PC-9 (cell line): ENCODE results near the gene UBXN11. TPM values are rescaled to one million over a fixed set of nuclear protein-coding genes. Genes with fewer than 3 reads are reported as not detected.

Source experiments
- BruUV-seq: library from RNA; stranded (reverse); fragments of 400-500 nt; replicated peaks from 2 replicates; lab custom pipeline; 2021; lab: Mats Ljungman, UMichigan
- CTCF ChIA-PET: fragments of 300-600 bp; sonication (Branson Sonifier 250); formaldehyde crosslinking; loops from one replicate; lab custom pipeline; 2022; ENCODE audit warnings: antibody characterized with exemption; lab: Charles Lee
- POLR2A ChIA-PET: fragments of 300-600 bp; sonication (Branson Sonifier 250); formaldehyde crosslinking; loops from one replicate; lab custom pipeline; 2022; ENCODE audit warnings: antibody characterized with exemption; ENCODE audit not compliant: unreplicated experiment; lab: Charles Lee
- DNase-seq, 2 experiments: peaks; one replicate each; pipeline versions ENCODE4 v3.0.0 to v3.0.0-alpha.2; 2015 to 2022; ENCODE audit warnings: mixed read lengths in 1 of 2
- H2AFZ ChIP-seq: fragments of 200-600 bp; sonication (generic); 2 replicates; pipeline ENCODE4 v1.8.1; 2017; ENCODE audit warnings: antibody characterized with exemption
- H3F3A ChIP-seq: fragments of 200-600 bp; sonication (generic); 2 replicates; pipeline ENCODE4 v1.8.1; 2017; ENCODE audit warnings: antibody characterized with exemption, mild to moderate bottlenecking, low read depth; ENCODE audit not compliant: insufficient read depth
- H3K27ac ChIP-seq: fragments of 200-600 bp; sonication (generic); 2 replicates; pipeline ENCODE4 v1.6.1; 2016; ENCODE audit warnings: mixed run types
- H3K27me3 ChIP-seq: fragments of 200-600 bp; sonication (generic); 2 replicates; pipeline ENCODE4 v1.6.1; 2016; ENCODE audit warnings: low read depth, mixed run types; ENCODE audit not compliant: insufficient read depth
- H3K36me3 ChIP-seq: fragments of 200-600 bp; sonication (generic); 2 replicates; pipeline ENCODE4 v1.6.1; 2016; ENCODE audit warnings: low read depth, mixed run types
- H3K4me1 ChIP-seq: fragments of 200-600 bp; sonication (generic); replicated peaks from 2 replicates; pipeline ENCODE4 v1.6.1; 2016; ENCODE audit warnings: mixed run types; ENCODE audit not compliant: insufficient read depth
- H3K4me2 ChIP-seq: fragments of 200-600 bp; sonication (generic); 2 replicates; pipeline ENCODE4 v1.6.1; 2017; ENCODE audit warnings: mixed run types
- H3K4me3 ChIP-seq: fragments of 200-600 bp; sonication (generic); 2 replicates; pipeline ENCODE4 v1.6.1; 2016; ENCODE audit warnings: mixed run types
- H3K79me2 ChIP-seq: fragments of 200-600 bp; sonication (generic); 2 replicates; pipeline ENCODE4 v1.6.1; 2017; ENCODE audit warnings: low read depth, mixed run types
- H3K9me2 ChIP-seq: fragments of 200-600 bp; sonication (generic); 2 replicates; pipeline ENCODE4 v1.8.1; 2017; ENCODE audit warnings: mild to moderate bottlenecking; ENCODE audit not compliant: insufficient read depth
- H3K9me3 ChIP-seq: fragments of 200-600 bp; sonication (generic); 2 replicates; pipeline ENCODE4 v1.8.1; 2016; ENCODE audit warnings: low read depth; ENCODE audit not compliant: insufficient read depth
- H4K20me1 ChIP-seq: fragments of 200-600 bp; sonication (generic); 2 replicates; pipeline ENCODE4 v1.8.1; 2017; ENCODE audit not compliant: insufficient read depth
- CTCF ChIP-seq: fragments of 200-600 bp; sonication (generic); conservative IDR thresholded peaks from 2 replicates; pipeline ENCODE4 v1.6.1; 2017; ENCODE audit warnings: mixed run types, antibody characterized with exemption, mild to moderate bottlenecking, moderate library complexity
- EZH2 ChIP-seq: fragments of 200-600 bp; sonication (generic); IDR thresholded peaks from 2 replicates; pipeline ENCODE4 v1.8.0; 2017; ENCODE audit warnings: antibody characterized with exemption, low read depth
- intact Hi-C: fragments of 100-400 bp; cut with micrococcal nuclease; formaldehyde crosslinking; loops from one replicate; pipeline ENCODE4 v1.10.0; 2022; ENCODE audit not compliant: unreplicated experiment
- total RNA-seq: library from RNA; stranded (reverse); gene quantifications from 2 replicates; pipeline ENCODE4 v1.2.3, GENCODE V29; 2021

UBXN11 gene
- total RNA-seq, 1 experiment from 2014 or later = 57.2 TPM

GRCh38 chr1:26349188-26349876, 42.9 kb upstream of the UBXN11 start:
- Histone ChIP-seq H3K9me3 (no peaks in the 10 kb centered on the region), H3K27ac (peak overlapping the region; percentile 99), H3K36me3 (no peaks in the 10 kb centered on the region), H3K4me1 (peaks cover 52% of the 10 kb centered on the region), H4K20me1 (no peaks in the 10 kb centered on the region), H3K4me3 (no peak overlapping the region), H3K79me2 (peaks cover 22% of the 10 kb centered on the region), H3K9me2 (no peaks in the 10 kb centered on the region), H3K27me3 (no peaks in the 10 kb centered on the region), H3K4me2 (peak overlapping the region; percentile 73), H3F3A (peaks cover 23% of the 10 kb centered on the region), H2AFZ (no peak overlapping the region)
- BruUV-seq = no TSS peak
- ChIA-PET POLR2A (no interaction called here), CTCF (no interaction called here)
- intact Hi-C loops = no loop called here
- peak; percentile 61 to 74 for DNase-seq
- TF ChIP-seq EZH2 = no peak
- no peak for TF ChIP-seq CTCF

GRCh38 chr1:26346274-26347033, 40.0 kb upstream of the UBXN11 start:
- ChIA-PET CTCF (no interaction called here), POLR2A (no interaction called here)
- Histone ChIP-seq H3K27ac (no peak overlapping the region), H2AFZ (no peak overlapping the region), H3K4me1 (peaks cover 27% of the 10 kb centered on the region), H3K36me3 (no peaks in the 10 kb centered on the region), H3F3A (peaks cover 12% of the 10 kb centered on the region), H3K9me2 (no peaks in the 10 kb centered on the region), H4K20me1 (no peaks in the 10 kb centered on the region), H3K27me3 (no peaks in the 10 kb centered on the region), H3K9me3 (no peaks in the 10 kb centered on the region), H3K4me3 (no peak overlapping the region), H3K4me2 (no peak overlapping the region), H3K79me2 (peaks cover 7% of the 10 kb centered on the region)
- intact Hi-C loops = no loop called here
- DNase-seq = no peak
- BruUV-seq = no TSS peak
- TF ChIP-seq CTCF (no peak), EZH2 (no peak)

- no peak for TF ChIP-seq EZH2
- no peak for TF ChIP-seq CTCF
- Histone ChIP-seq H3K4me3 (no peak overlapping the region), H3F3A (peaks cover 5% of the 10 kb centered on the region), H2AFZ (no peak overlapping the region), H4K20me1 (no peaks in the 10 kb centered on the region), H3K27me3 (no peaks in the 10 kb centered on the region), H3K36me3 (no peaks in the 10 kb centered on the region), H3K79me2 (peaks cover 7% of the 10 kb centered on the region), H3K9me2 (no peaks in the 10 kb centered on the region), H3K9me3 (no peaks in the 10 kb centered on the region), H3K27ac (no peak overlapping the region), H3K4me1 (peaks cover 20% of the 10 kb centered on the region), H3K4me2 (no peak overlapping the region)
- BruUV-seq = no TSS peak
- ChIA-PET CTCF (no interaction called here), POLR2A (no interaction called here)
- DNase-seq = no peak
- intact Hi-C loops = no loop called here
These were observed 39.3 kb upstream of the UBXN11 start for GRCh38 chr1:26345718-26346117.
